HG03159 (cell line): ENCODE results near the gene COL4A2.

Experiments
- ATAC-seq: cut with Tn5 transposase; IDR thresholded peaks from one replicate; pipeline ENCODE4 v1.9.1; 2021; ENCODE audit warnings: mild to moderate bottlenecking, moderate library complexity; ENCODE audit not compliant: unreplicated experiment

COL4A2 gene

DNA sequence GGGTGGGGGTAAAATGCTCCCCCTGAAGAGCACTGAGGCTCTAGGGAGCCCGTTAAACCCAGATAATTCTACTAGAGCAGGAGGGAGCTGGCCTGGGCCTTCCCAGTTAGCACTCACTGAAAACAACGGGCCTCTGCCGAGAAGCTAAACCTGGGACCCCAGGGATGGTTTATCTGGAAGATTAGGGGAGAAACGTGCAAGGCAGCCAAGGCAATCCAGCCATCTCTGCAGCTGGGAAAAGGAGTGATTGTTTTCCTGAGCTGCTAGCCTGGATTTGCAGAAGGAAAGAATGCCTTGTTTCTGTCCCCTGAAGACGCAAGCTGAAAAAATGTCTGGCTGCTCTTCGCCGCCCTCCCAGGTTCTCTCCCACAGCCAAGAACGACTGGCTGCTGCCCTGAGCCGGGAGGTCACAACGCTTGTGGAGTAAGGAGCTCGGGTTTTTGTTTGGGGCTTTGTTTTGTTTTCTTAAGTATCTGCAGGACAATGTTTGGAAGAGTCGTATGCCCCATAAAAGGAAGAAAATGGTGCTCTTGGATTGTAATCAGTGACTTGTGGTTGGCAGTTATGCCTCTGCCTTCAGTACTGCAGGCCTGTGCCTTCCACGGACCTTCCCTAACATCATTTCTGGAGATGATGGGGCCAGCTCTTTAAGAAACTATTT lies 31.5 kb downstream of the COL4A2 start:
- ATAC-seq: no peak

DNA sequence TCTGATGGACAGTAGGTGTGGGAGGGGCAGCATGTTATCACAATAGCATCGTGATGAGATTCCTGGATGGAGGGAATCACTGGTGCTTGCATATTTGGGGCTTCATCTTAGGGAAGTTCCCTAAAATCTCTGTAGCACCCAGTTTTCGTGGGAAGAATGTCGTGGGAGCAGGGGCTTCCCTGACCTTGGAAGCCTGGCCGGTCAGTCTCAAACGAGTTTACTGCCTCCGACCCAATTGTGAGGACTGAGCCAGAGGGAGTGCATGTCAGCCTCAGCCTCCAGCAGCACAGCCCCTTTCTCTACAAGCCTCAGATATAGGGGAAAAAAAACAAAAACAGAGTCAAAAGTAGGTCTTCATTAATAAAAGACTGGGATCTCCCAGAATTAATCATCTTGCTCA lies 32.2 kb downstream of the COL4A2 start:
- no peak for ATAC-seq

DNA sequence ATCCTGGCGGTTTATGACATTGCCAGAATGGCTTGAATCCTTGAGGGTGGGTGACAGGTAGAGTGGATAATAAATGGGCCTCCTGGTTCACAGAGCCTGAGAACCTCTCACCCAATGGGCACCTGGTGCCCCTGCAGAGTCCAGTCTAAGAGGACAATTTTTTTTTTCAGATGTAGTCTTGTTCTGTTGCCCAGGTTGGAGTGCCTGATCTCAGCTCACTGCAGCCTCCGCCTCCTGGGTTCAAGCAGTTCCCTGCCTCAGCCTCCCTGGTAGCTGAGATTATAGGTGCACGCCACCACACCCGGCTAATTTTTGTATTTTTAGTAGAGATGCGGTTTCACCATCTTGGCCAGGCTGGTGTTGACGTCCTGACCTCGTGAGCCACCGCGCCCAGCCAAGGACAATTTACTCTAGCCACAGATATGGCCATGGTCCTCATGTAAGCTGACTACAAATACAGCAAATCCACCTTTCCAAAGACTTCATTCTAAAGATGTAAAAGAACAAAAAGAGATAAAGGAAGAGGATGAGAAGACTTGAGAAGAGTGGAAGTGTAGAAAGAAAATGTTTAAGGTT lies 33.0 kb downstream of the COL4A2 start:
- ATAC-seq: no peak

DNA sequence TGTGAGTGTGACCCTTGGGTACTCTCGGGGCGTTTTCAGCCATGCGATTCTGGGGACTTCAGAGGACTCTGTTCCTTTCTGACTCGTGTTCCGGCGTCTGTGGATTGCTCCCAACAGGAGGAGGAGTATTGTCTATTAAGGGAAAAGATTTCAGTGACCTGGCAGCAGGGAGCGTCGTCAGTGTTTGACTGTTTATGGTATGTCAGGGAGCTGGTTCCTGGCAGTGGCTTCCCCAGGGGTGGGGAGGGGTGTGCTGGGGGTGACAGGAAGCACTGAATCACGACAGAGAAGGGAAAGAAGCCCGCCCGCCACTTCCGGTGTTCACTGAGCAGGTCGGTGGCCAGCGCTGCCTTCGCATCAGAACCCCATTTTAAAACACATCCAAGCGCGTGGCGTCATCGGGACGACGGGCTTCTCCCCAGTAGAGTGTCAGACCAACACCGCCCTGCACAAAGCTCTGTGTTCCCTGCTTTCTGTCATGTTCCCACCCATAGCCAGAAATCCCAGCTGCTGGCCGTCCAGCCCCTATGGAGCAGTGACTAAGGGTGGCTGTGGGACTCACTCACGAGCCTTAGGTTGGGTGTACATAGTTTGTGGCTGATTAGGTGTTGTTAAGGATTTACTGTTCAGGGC lies 33.8 kb downstream of the COL4A2 start:
- ATAC-seq: peak; percentile 61

DNA sequence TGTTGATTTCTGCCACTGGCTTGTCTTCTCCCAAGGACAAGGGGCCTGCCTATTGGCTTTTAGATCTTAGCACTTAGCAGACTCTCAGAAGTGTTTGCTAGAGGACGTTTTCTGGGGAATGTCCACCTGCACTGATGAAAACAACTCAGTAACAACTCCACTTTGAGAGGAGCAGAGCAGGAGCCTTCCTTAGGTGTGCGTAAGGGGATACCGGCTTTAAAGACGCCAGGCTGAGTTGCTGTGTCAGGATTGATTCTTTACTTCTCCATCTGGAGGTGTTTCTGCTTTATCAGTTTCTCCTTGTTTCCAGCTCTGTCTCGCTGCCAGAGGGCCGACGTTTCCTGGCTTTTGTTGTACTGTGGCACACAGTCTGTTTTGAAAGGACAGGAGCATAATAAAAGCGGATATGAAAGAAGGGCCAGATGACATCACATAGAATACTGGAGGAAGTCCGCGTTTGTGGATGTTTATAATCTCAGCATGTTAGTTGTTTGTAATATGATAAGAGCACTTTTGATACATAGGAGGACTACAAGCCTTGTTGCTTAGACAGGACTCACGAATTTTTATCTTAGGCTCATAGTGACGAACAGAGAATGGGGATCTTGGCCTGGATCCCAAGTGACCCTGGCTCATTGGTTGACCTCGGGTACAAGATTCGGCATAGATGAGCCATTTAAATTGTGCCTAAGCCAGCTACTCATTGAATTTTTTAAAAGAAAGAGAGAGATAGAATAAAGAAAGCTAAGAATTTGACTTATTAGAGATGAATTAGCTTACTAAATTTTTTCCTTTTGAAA lies 34.6 kb downstream of the COL4A2 start:
- ATAC-seq: peak; percentile 54

DNA sequence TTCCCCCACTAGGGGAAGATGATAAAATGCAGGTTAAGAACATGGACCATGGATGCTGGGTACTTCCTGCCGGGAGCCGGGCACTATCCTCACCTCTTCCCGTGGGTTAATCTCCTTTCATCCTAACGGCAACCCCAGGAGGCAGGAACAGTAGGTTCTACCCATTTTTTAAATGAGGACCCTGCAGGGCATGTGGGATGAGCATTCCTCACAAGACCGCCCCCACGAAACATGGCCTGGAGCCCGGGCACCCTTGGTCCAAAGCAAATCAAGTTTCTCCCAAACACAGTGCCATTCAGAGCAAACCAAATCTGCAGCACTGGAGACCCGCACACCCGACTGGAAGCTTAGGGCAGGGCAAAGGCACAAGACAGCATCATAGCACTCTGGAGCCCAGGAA lies 35.4 kb downstream of the COL4A2 start:
- no peak for ATAC-seq

GRCh38 chr13:110343241-110343865 lies 36.3 kb downstream of the COL4A2 start:
- ATAC-seq: no peak

DNA sequence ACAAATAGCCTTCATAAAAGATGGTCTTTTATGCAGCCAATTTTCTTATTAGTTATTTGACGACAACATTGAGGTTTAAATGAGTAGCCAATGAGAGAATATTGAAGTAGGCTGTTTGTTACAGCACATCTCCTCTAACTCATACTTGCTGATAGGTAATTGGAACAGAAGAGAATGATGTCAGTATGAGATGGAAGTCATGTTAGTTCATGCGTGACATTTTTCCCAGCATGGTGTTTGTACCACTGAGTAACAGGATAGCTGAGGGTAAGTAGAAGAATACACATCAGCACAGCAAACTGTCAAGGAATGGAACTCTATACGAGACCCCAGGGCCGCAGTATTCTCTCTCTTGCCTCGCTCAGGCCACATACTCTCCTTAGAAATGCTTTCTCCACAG lies 37.2 kb downstream of the COL4A2 start:
- ATAC-seq: no peak

GRCh38 chr13:110345266-110345665 lies 38.2 kb downstream of the COL4A2 start:
- no peak for ATAC-seq

GRCh38 chr13:110345701-110346100 lies 38.6 kb downstream of the COL4A2 start:
- ATAC-seq: no peak

GRCh38 chr13:110346661-110347067 lies 39.6 kb downstream of the COL4A2 start:
- no peak for ATAC-seq

DNA sequence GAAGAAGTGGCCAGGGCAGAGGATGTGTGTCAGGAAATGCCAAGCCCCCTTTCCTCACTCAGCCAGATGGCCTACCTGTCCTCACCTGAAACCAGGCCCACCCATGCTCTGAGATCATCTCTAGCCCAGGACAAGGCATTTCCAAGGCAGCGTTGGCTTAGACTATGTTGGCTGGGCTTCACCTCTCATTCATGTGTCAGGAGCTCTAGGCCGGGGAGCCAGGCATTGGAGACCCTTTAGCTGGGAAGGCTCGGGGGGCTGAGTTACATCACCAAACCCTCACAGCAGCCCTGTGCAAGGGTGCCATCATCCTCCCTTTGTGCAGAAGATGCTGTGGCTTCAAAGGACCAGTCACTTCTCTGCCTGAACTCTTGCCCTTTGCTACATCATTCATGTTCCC lies 40.0 kb downstream of the COL4A2 start:
- no peak for ATAC-seq

- ATAC-seq: no peak
Observed at GRCh38 chr13:110347535-110348308, 40.6 kb downstream of the COL4A2 start.

- no peak for ATAC-seq
Observed at GRCh38 chr13:110348309-110349105, 41.4 kb downstream of the COL4A2 start.

DNA sequence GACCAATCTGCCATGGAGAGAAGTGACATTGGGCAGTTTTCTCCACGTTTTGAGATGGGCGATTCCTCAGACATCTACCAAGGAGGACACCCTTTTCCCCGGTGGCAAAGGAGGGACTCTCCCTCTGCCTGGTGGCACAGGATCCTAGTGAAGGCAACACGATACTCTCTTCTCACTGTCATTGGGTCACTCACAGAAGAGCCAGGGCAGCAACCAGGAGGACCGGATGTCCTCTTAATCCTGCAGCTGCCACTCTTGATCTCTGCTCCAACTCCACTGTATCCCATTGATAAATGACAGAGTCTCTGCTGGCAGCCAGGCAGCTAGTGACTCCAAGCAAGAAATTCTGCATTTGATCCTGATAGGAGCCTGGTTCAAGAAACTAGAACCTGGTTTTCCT lies 42.2 kb downstream of the COL4A2 start:
- no peak for ATAC-seq

DNA sequence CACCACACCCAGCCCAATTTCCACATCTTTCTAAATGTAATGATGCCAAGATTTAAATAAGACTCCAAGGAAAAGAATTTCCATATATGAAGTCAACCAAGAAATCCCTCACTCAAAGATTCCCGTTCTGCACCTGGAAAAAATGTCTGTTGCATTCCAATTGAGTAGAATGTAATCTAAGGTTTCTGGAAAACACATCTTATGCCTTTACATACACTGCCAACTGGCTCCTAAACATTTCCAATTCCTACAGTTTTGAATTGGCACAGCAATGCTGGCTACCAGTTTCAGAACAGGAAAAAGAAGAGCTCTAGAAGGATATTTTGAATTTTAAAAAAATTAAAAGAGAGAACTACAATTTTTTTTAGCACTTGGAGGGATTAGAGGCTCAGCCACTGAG lies 43.0 kb downstream of the COL4A2 start:
- no peak for ATAC-seq

DNA sequence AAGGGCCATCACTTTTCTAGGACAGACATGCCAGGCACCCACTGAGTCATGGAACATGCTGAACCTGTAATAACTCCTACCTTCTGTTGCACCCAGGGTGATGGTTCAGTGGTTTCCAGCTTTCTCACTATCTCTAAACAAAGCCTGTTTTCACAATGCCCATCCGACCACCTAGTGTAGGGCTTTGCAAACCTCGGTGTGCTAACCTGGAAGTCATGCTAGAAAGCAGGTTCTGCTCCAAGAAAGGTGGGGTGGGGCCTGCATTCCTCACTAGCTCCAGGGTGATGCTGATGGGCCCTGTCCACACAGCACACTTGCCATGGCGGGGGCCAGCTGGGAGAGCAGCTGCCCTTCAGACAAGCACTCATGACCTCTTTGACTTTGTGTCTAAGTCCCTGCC lies 43.4 kb downstream of the COL4A2 start:
- ATAC-seq: no peak

GRCh38 chr13:110351636-110352420 lies 44.7 kb downstream of the COL4A2 start:
- ATAC-seq: no peak

DNA sequence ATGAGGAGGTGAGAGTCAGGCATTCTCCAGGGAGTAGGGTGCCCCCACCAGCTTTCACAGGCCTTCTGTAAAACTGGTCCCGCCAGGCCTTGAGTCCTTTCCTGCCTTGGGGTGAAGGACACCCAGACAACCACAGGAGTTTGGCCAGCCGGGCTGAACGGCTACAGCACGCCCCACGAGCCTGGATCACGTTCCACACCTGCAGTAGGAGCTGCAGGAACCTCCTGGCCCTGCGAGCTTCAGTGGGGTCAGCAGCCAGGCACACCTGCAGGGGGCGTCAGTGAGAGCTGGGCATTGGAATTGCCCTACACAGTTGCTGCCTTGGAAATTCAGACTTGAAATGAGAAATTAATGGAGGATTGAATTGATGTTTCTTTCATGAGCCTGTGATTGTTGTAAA lies 45.7 kb downstream of the COL4A2 start:
- ATAC-seq: no peak
